ENCODE data around the gene LMLN.
"Not testable (repeated sequence)": the region's sequence is repeated elsewhere in the genome, so short reads cannot be mapped to it uniquely, and the experiment has no call there.

LMLN gene, protein sequence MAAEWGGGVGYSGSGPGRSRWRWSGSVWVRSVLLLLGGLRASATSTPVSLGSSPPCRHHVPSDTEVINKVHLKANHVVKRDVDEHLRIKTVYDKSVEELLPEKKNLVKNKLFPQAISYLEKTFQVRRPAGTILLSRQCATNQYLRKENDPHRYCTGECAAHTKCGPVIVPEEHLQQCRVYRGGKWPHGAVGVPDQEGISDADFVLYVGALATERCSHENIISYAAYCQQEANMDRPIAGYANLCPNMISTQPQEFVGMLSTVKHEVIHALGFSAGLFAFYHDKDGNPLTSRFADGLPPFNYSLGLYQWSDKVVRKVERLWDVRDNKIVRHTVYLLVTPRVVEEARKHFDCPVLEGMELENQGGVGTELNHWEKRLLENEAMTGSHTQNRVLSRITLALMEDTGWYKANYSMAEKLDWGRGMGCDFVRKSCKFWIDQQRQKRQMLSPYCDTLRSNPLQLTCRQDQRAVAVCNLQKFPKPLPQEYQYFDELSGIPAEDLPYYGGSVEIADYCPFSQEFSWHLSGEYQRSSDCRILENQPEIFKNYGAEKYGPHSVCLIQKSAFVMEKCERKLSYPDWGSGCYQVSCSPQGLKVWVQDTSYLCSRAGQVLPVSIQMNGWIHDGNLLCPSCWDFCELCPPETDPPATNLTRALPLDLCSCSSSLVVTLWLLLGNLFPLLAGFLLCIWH
- total RNA-seq = 2.3 to 10.1 (median 5.2) reads per million in 9 experiments

DNA sequence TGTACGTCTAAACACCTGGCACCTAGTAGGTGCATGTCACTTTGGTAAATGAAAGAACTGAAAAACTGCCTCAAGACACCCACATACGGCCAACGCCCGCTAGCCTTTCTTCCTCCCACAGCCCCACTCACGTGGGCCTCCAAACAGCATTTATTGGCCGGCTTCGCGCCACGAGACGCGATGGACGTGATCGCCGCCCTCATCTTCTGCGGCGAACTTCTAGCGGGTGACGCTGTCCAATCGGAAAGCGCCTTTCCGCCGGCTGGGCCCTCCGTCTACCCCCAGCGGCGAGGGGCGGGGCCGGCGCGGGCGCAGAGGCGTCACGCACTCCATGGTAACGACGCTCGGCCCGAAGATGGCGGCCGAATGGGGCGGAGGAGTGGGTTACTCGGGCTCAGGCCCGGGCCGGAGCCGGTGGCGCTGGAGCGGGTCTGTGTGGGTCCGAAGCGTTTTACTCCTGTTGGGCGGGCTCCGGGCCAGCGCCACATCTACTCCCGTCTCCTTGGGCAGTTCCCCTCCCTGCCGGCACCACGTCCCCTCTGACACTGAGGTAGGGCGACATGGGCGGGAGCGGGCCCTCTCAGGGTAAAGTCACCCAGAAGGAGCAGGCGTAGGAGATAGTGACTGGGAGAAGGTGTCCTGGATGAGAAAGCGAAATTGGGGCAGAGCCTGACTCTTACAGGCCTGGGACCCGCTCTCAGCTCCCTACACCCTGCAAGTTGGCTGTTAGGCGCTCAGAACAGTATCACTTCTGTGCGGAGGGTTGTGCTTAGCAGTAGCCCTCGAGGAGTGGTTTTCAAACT lies at the start of gene LMLN:
TSS of gene LMLN (plus strand) at position 327 of the 803 bp plus-strand sequence. CDS start at position 356, 29 bp downstream.
- H3K27ac Mint-ChIP-seq = peak within 1 kb of the TSS; percentile 89 to 91
- peaks cover 34 to 38% of the 10 kb centered on the region in 2 donors for H3K4me1 Mint-ChIP-seq (ENCODE audit: low read depth in 2 of 2)
- DNase-seq (peak; percentile 92 to 95 (median 93)), ATAC-seq (replicated peaks) (peak; percentile 95)
- no peaks in the 10 kb centered on the region for H3K9me3 Mint-ChIP-seq
- H3K36me3 Mint-ChIP-seq (ENCODE audit: insufficient read depth) = peaks cover 32% of the 10 kb centered on the region
- H3K4me3 Mint-ChIP-seq = peak within 1 kb of the TSS; percentile 91
- H3K27me3 Mint-ChIP-seq = no peaks in the 10 kb centered on the region

DNA sequence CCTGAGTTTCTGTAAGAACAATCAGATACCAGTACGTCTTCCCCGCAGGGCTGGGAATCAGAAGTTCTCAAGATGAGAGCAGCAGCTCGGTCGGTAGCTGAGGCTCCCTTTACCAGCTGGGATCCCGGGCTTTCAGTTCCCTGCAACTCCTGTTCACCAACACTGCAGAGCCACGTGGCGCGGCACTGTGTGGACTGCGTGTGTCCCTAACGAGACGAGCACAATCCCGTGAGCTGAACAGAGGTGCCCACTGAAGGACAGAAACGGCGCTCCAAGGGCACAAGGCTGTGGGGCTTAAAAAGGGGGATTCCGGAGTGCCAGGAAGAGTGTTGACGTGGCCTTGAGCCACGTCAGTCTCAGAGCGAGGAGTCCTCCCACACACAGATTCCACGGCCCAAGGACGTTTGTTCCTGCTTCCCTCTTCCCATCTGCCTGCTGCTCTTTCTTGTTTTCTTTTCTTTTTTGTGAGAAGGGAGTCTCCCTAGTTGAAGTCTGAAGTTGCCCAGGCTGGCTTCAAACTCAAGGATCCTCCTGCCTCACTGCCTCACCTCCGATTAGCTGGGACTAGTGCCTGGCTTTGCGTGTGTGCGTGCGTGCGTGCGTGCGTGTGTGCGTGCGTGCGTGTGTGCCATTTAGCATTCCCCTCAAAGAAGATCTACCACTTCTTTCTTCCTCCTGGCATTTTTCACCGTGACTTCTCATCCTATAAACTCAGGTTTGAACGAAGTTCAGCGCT lies 47.1 kb upstream of the LMLN start:
- no peaks in the 10 kb centered on the region for H3K9me3 Mint-ChIP-seq
- peak overlapping the region; percentile 70 to 87 for H3K27ac Mint-ChIP-seq
- peak overlapping the region; percentile 71 to 78 for H3K4me3 Mint-ChIP-seq
- H3K27me3 Mint-ChIP-seq = peaks cover 0 to 8% of the 10 kb centered on the region in 2 donors
- peaks cover 3 to 9% of the 10 kb centered on the region in 2 donors for H3K4me1 Mint-ChIP-seq (ENCODE audit: low read depth in 2 of 2)
- peaks cover 9% of the 10 kb centered on the region for H3K36me3 Mint-ChIP-seq (ENCODE audit: insufficient read depth)
- ATAC-seq (replicated peaks) (peak; percentile 66), DNase-seq (peak in 1 of 3 experiments; percentile 7)

DNA sequence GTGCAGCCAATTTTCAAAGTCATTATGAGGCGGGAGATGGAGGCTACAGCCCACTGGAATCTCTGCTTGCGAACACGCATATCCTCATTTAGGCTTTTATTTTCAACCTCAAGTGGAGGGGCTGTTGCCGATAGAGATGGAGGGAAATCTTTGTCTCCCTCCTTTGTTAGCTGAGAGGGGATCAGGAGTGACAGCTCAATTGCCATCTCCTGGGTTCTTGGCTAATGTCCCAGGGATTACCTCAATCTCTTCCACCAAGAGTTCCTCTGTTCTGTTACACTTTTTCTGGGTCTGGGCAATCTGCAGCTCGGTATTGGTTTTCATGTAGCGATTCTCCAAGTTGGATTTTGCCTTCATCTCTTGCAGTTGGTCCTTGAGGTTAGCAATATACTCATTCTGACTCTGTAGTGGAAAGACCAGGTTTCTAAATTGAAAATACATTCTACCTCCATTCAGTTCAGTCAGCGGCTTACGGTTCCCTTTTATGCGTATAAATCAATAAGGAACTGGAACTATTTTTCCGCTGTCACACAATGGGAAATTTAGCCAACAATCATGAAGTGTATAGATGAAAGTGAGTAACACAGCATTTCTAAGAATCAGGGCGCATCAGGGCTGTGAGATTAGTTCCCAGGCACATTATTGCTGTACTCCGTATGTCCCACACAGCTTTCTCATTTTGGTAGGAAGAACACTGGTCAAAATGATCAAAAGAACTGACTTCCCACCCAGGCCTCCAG lies 46.2 kb upstream of the LMLN start:
- no peak for ATAC-seq (replicated peaks)
- Mint-ChIP-seq H3K36me3 (ENCODE audit: insufficient read depth) (peaks cover 9% of the 10 kb centered on the region), H3K4me1 (ENCODE audit: low read depth in 2 of 2) (peaks cover 3 to 9% of the 10 kb centered on the region in 2 donors), H3K27ac (peak overlapping the region in 1 of 2 donors; percentile 87), H3K4me3 (peak overlapping the region in 1 of 2 donors; percentile 78), H3K9me3 (no peaks in the 10 kb centered on the region), H3K27me3 (peaks cover 0 to 8% of the 10 kb centered on the region in 2 donors)
- no peak for DNase-seq

DNA sequence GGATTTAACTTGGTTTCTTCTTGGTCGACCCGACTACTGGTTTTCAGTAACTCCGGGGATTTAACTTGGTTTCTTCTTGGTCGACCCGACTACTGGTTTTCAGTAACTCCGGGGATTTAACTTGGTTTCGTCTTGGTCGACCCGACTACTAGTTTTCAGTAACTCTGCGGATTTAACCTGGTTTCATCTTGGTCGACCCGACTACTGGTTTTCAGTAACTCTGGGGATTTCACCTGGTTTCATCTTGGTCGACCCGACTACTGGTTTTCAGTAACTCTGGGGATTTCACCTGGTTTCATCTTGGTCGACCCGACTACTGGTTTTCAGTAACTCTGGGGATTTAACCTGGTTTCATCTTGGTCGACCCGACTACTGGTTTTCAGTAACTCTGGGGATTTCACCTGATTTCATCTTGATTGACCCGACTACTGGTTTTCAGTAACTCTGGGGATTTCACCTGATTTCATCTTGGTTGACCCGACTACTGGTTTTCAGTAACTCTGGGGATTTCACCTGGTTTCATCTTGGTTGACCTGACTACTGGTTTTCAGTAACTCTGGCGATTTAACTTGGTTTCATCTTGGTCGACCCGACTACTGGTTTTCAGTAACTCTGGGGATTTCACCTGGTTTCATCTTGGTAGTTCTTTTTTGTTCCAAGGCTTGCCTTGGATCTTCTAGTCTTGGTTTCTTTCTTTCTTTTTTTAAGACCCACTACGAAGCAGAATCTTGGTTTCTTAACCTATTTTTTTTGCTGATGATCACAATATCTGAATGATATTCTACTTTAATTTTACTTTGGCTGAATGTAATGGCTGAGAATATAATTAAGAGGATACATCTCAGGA lies 38.4 kb upstream of the LMLN start:
- ATAC-seq (replicated peaks); H3K9me3 Mint-ChIP-seq; H3K4me1 Mint-ChIP-seq (ENCODE audit: low read depth in 2 of 2); H3K4me3 Mint-ChIP-seq; H3K36me3 Mint-ChIP-seq (ENCODE audit: insufficient read depth); DNase-seq; H3K27me3 Mint-ChIP-seq; H3K27ac Mint-ChIP-seq: not testable (repeated sequence)

DNA sequence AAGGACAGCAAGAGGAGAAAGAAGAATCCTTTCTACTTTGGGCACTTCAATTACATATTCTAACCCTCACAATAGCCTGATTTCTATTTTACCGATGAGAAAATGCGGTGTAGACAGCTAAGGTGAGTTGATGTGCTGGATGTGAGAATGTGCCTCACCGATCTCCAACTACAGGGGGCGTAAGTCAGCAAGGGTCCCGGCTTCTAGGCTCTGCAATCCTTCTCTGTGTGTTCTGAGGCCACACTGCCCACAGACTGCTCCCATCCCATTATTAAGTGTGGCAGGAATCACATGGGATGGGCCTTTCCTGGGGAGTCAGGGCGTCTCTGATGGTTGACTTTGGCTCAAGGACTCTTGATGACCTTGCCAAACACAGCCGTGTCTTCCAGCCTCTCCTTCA lies 33.6 kb upstream of the LMLN start:
- Mint-ChIP-seq H3K27me3 (peaks cover 5 to 8% of the 10 kb centered on the region in 2 donors), H3K36me3 (ENCODE audit: insufficient read depth) (peaks cover 24% of the 10 kb centered on the region), H3K4me3 (no peak overlapping the region), H3K27ac (no peak overlapping the region), H3K4me1 (ENCODE audit: low read depth in 2 of 2) (peaks cover 0 to 6% of the 10 kb centered on the region in 2 donors), H3K9me3 (no peaks in the 10 kb centered on the region)
- DNase-seq (no peak), ATAC-seq (replicated peaks) (no peak)

DNA sequence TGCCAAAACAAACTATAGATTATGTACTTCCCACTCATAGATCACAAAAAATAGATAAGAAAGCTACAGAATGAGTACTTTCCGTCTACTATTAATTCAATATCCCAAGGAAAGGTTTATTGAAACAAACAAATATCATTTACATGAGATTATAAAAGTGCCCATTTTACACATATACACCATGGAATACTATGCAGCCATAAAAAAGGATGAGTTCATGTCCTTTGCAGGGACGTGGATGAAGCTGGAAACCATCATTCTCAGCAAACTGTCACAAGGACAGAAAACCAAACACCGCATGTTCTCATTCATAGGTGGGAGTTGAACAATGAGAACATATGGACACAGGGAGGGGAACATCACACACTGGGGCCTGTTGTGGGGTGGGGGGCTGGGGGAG lies 32.4 kb upstream of the LMLN start:
- not testable (repeated sequence) for DNase-seq; H3K4me1 Mint-ChIP-seq (ENCODE audit: low read depth in 2 of 2)
- H3K36me3 Mint-ChIP-seq (ENCODE audit: insufficient read depth) = peaks cover 24% of the 10 kb centered on the region

DNA sequence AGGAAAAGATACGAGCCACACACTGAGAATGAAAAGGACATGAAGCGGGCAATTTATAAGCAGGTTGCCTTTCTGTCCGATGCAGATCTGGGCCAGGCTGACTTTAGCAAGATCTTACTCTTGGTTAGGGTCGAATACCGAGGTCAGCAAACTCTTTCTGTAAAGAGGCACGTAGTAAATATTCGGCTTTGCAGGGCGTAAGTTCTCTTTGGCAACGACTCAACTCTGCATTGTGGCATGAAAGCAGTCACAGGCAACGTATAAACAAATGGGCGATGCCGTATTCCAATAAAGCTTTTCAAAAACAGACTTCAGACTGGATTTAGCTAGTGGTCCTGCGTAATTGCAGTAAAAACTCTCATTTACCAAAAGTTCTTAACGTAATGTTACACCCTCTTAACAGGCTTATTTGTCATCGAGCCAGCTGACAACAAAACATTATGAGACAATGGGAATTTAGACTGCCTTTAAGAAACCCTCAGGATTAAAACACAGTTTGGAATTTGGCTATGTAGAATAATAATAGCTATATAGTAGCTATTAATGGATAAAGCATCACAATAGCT lies 23.1 kb upstream of the LMLN start:
- H3K27ac Mint-ChIP-seq = no peak overlapping the region
- ATAC-seq (replicated peaks) = no peak
- H3K27me3 Mint-ChIP-seq = no peaks in the 10 kb centered on the region
- H3K4me3 Mint-ChIP-seq = no peak overlapping the region
- peaks cover 6% of the 10 kb centered on the region for H3K36me3 Mint-ChIP-seq (ENCODE audit: insufficient read depth)
- DNase-seq = no peak
- no peaks in the 10 kb centered on the region for H3K4me1 Mint-ChIP-seq (ENCODE audit: low read depth in 2 of 2)
- no peaks in the 10 kb centered on the region for H3K9me3 Mint-ChIP-seq

More for the DNA sequence above, 32.4 kb upstream of the LMLN start:
- not testable (repeated sequence) for ATAC-seq (replicated peaks); H3K9me3 Mint-ChIP-seq; H3K27ac Mint-ChIP-seq; H3K4me3 Mint-ChIP-seq; H3K27me3 Mint-ChIP-seq

DNA sequence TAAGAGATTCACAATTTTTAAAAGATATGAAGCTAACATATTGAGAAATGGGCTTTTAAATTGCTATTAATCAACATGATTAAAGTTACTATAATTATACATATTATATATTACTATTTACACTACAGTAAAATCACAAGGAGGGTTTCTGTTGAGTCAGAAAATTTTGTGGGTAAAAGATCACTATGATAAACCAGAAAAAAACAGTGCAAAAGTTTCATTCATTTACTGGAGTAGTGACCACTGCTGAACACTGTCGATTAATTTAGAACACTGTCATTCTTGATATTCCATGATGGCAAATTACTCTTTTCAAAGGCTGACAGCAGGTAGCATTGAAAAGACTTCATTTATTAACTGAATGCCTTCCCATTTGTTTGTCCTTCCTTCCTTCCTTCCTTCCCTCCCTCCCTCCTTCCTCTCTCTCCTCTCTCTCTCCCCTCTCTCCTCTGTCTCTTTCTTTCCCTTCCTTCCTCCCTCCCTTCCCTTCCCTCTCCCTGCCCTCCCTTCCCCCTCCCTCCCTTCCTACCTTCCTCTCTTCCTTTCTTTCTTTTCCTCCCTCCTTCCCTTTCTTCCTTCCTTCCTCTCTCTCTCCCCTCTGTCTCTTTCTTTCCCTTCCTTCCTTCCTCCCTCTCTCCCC lies 19.2 kb upstream of the LMLN start:
- no peak for DNase-seq
- Mint-ChIP-seq H3K27ac (no peak overlapping the region), H3K4me1 (ENCODE audit: low read depth in 2 of 2) (no peaks in the 10 kb centered on the region), H3K27me3 (no peaks in the 10 kb centered on the region), H3K36me3 (ENCODE audit: insufficient read depth) (peaks cover 6% of the 10 kb centered on the region), H3K9me3 (no peaks in the 10 kb centered on the region), H3K4me3 (no peak overlapping the region)
- ATAC-seq (replicated peaks) = no peak

DNA sequence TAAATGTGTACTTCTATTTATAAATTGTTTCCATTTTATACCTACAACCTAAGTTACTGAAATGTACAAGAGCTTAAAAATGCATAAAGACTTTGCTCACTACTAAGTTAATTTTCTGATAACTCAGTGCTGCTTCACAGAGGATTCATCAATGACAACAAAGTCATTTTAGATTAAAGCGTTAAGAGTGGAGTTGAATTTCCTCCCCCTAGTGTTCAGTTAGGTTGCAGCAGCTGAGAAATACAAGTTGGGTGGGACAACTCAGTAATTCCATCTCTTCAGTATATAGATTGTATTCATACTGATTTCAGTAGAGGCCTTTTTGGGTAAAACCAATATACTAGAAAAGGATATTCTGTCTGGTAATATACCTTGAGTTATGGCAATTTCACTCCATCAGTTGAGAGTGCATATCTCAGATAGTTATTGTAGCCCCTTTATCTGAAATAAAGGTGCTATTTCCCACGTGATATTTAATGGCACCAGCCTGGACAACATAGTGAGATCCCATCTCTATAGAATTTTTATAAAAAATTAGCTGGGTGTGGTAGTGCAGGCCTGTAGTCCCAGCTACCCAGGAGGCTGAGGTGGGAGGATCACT lies 17.0 kb upstream of the LMLN start:
- DNase-seq (peak in 2 of 3 experiments; percentile 17 to 26), ATAC-seq (replicated peaks) (peak; percentile 75)
- H3K27ac Mint-ChIP-seq = no peak overlapping the region
- no peaks in the 10 kb centered on the region for H3K4me1 Mint-ChIP-seq (ENCODE audit: low read depth in 2 of 2)
- peaks cover 5% of the 10 kb centered on the region for H3K36me3 Mint-ChIP-seq (ENCODE audit: insufficient read depth)
- no peaks in the 10 kb centered on the region for H3K27me3 Mint-ChIP-seq
- H3K9me3 Mint-ChIP-seq = no peaks in the 10 kb centered on the region
- no peak overlapping the region for H3K4me3 Mint-ChIP-seq

DNA sequence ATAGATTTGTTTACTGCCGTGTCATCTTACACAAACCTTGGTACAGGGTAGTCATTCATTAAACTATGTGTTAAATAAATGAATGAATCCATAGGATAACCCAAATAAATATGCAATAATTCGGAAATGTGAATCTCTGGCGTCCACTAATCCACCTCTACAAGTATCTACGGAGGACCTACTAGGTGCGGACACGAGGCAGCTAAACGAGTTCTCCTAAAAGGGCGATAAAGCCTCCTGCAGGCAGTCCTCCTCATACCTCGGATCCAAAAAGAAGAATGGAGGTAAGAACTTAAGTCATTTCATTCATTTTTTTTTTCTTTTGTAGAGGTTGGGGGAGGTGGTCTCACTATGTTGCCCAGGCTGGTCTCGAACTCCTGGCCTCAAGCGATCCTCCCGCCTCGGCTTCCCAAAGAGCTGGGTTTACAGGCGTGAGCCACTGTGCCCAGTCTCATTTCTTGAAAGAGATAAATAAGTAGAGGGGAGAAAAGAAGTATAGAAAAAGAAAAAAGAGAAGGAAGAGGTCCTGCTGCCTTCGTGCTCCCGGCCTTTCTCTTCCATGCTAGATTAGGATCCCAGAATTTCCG lies 10.7 kb upstream of the LMLN start:
- peaks cover 37 to 47% of the 10 kb centered on the region in 2 donors for H3K4me1 Mint-ChIP-seq (ENCODE audit: low read depth in 2 of 2)
- no peaks in the 10 kb centered on the region for H3K9me3 Mint-ChIP-seq
- H3K4me3 Mint-ChIP-seq = peak overlapping the region; percentile 94 to 96
- H3K27me3 Mint-ChIP-seq = no peaks in the 10 kb centered on the region
- DNase-seq (no peak), ATAC-seq (replicated peaks) (no peak)
- peak overlapping the region; percentile 100 for H3K27ac Mint-ChIP-seq
- peaks cover 54% of the 10 kb centered on the region for H3K36me3 Mint-ChIP-seq (ENCODE audit: insufficient read depth)
